HG02798 (cell line): ENCODE measurements around the gene STXBP4.
"Not testable (repeated sequence)": the region's sequence is repeated elsewhere in the genome, so short reads cannot be mapped to it uniquely, and the experiment has no call there.

Experiments used
- ATAC-seq: cut with Tn5 transposase; IDR thresholded peaks from one replicate; pipeline ENCODE4 v1.9.1; 2021; ENCODE audit warnings: mild to moderate bottlenecking; ENCODE audit not compliant: unreplicated experiment, poor library complexity

STXBP4 gene

DNA sequence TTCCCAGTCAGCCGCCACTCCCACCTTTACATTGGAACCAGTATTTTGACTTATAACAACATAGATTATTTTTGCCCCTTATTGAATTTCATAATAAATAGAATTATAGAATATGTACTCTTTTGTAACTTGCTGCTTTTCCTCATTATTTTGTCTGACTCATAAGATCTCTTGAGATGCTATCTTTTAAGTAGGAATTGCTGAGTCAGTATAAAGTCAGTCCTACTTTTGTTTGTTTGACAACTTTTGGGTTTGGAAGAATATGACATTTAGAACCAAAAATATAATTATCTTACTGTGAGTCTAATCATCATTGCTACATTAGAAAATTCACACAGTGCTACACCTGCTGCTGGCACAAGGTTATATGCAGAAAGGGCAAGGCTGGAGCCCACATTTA is 69.7 kb downstream of the STXBP4 start:
- no peak for ATAC-seq

DNA sequence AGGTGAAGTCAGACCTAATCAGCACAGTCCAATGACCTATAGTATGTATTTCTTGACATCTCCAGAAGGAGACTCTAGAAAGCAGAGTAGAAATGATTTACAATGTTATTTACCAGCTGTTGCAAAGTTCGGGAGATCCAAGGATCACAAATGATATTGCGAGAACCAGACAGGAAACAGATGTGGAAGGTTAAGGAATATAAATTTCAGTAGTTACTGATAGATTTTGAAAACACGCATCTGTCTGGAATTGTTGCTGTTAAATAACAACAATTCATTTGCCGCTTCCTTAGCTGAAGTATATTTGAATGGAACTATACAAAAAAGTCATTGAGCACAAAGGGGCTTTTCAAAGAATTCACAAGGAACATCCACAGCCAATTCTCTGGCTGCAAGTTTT is 72.0 kb downstream of the STXBP4 start:
- no peak for ATAC-seq

DNA sequence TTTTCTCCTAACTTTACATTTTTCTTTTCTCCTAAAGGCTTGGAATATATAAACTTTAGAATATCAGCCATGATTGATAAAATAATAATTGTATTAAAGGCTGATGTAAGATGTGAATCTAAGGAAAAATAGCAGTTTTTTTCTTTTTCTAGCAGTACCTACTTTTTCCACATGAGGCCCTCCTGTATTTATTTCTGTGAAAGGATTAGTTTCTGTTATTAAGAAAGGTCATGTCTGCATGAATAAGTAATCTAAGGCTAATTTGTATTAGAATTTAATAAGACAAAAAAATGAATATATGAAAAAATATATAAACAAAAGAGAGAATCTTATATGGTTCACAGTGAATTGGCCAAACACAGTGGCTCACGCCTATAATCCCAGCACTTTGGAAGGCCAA is 85.3 kb downstream of the STXBP4 start:
- ATAC-seq = no peak

DNA sequence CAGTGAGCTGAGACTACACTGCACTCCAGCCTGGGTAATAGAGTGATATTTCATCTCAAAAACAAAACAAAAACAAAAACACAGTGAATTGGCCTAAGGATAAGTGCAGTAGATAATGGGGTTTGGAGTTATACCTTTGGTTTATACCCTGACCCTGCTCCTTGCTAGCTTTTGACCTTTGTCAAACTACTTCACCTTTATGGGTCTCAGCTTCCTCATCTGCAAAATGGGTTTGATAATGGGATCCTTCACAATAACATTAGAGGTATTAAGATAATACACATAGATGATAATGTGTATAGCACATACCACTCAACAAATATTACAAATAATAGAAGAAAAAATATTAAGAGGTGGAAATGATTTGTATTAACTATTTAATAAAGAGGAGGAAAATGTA is 85.9 kb downstream of the STXBP4 start:
- no peak for ATAC-seq

DNA sequence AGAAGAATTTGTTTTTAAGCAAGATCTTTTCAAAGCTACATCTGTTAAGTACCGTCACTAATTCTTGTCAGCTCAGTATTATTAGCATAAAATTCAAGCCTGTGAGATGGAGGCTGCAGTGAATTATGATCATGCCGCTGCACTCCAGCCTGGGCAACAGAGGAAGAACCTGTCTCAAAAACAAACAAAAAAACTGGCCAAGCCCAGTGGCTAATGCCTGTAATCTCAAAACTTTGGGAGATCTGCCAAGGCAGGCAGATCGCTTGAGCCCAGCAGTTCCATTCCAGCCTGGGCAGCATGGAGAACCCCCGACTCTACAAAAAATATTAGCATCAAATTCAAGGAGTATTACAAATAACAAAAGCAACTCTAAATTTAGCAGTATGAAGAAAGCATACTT is 88.0 kb downstream of the STXBP4 start:
- no peak for ATAC-seq

DNA sequence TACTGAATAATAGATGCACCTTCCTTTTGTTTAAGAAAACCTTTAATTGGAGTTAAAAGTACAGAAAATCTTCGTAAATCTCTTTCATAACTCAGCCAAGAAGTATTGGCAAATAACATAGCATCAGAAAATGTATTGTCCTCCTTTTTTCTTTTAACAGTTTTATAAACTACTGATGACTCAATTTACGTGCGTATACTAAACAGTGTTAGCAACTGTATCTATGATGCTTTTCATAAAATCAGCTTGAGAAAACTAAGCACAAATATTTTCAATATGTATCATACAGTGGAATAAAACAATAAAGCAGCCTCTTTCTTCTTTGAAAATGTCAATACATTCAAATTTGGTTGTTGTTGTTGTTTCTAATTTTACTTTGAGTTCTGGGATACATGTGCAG is 88.6 kb downstream of the STXBP4 start:
- no peak for ATAC-seq

DNA sequence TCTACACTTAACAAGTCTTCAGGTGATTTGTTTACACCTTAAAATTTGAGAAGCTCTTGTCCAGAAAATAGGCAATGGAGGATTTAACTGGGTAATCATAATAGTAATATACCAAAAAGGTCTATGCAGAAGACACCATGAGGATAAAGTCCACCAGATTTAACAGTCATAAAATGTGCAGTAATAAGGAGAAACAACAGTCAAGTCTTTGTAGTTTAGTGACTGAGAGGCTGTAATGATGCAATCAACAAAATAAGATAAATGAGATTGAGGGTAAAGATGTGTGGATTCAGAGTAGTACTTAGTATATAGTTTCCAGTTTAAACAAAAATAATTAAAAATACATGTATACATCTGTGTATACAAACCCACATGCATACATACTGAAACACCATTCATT is 91.2 kb downstream of the STXBP4 start:
- no peak for ATAC-seq

DNA sequence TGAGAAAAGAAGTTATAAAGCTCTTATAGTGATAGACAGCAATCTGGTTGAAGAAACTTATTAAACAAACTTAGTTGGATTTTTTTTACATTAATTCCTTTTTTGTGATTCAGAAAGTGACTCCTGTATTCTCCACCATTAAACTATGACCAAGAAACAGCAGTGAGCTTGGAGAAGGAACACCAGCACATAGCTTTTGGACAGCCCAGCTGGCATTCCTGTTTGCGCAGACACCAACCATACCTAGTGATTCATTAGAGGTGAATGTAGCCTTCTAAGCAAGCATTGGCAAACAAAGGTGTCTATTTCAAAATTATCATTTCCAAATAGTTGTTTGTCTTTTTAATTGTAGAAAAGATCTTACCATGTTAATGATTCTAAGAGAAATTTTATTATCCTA is 94.4 kb downstream of the STXBP4 start:
- ATAC-seq = no peak

DNA sequence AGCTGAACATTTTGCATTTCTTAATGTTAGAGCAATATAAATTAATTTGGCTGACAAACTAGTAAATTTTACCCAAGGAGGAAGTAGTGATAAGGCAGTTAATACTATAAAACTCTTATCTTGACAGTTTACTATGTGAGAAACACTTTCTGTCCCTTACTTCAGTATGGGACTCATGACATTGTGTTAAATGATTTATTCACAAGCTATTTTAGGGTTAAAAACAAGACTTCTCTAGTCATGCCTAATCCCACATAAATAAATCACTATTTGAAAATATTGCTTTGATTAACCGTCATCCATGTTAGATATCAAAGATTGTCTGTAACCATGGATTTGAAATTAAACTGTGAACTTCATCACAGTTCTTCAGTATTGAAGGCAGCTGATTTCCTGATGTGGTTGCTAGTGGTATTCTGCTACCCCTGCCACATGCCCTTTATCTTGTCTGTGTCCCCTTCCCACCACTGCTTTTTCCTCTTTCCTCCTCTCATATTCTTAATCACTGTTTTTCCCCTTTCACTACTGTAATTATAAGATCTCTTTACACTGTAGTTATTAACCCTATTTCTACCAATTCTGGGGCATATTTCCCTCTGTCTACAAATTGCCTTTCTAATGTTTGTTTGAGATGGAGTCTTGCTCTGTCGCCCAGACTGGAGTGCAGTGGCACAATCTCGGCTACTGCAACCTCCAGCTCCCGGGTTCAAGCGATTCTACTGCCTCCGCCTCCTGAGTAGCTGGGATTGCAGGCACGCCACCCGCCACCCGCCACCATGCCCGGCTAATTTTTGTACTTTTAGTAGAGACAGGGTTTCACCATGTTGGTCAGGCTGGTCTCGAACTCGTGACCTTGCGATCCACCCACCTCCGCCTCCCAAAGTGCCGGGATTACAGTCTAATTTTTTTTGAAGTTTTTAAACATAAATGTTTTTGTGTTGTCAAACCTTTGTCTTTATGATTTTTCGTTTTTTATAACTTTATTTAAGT is 95.6 kb downstream of the STXBP4 start:
- no peak for ATAC-seq

DNA sequence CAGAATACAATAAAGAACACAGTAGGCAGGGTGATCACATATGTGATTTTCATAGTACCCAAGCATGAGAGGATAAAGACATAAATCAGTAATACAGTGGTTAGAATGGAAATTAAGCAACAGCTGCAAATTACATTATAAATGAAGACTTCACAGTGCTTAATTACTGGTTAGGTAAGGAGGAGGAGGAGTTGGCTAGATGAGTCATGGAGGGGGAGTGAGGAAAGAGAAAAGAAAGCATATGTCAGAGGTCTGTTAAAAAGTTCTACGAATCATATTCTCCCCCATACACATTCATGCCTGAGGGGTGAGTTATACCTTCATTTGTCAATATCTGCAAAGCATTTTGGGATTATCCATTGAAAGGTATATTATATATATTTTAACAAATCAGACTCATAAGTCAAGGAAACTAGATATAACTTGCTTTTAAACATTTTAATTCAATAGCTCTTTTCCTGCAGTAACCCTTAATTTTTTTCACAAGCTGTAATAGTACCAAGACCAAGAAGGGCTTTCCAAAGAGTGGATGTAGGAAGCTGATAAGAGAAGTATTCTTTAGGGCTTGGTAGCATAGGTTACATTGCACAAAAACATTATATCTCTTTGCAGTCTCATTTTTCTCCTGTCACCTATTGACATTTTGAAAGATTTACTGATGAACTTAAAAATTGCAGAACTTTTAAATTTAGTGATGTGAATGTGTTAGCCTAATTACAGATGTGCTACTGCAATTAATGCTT is 99.3 kb downstream of the STXBP4 start:
- ATAC-seq = no peak

DNA sequence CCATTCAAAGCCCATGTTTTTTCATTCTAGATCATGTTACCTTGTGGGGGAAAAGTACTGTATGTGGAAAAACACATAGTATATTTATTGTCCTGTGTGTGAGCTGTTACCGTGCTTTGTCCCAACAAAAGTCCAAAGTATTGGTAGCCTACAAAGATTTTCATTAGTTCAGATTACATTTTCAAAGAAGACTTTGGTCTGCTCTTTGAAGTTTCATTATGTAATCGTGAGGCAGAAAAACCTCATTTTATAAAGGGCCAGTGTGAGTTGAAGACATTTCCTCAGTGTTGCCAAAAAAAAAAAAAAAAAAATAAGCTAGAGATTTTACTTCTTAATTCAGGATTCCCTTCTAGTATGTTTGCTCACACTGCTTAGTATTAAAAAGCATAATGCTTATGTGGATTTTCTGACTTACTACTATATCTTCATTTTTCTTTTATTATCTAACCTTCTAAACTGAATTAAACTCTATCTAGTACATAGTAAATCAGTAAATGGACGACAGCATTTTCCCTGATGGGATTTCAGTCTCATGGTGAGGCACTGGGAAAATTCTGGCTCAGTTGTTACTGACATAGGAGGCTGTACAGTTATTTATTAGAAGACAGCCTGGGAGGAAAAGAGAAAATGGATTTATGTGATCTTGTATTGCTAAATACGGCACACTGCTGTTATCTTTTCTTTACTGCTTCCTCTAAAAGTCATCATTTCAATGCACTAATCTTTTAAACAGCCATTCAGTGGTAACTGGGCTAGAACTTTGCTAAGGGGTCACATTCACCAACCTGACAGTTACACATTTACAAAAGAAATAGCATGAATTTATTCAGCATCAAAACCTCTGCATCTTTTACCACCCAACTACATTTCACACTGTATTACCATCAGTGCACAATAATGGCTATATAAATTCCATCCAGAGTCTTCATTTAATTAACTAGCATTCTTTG is 100.6 kb downstream of the STXBP4 start:
- ATAC-seq = no peak

DNA sequence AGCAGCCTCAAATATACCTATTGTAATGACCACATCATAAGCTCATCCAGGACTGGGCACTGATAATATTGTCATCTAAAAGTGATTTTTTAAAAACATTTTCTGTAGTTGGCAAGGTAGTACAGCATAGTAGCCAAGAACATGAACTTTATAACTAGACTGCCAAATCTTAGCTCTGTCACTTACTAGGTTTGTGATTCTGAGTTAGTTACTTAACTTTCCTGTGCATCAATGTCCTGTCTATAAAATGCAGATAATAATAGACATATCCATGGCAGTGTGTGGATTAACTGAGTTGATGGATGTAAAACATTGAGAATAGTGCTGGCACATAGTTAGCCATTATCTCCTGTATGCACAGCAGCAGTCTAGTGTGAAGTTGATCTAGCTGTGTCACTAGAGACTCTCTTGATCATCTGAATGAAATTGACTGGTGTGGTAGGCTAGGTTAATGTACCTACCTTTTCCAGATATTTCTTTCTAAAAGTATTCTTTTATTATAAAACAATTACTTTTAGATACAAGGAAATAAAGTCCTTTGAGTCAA is 101.5 kb downstream of the STXBP4 start:
- ATAC-seq = no peak

DNA sequence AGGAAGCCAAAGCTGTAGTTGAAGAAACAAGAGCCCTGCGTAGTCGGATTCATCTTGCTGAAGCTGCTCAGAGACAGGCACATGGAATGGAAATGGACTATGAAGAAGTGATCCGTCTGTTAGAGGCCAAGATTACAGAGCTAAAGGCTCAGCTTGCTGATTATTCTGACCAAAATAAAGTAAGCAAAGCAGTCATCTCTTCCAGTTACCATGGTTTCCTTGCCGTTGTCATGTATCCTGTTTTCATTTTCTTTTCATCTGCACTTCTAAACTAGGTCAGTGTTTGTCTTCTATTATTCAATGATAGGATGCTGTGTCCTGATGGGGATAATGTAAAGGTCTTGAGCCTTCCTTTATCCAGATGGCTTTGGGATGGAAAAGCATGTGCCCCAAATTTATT is 104.3 kb downstream of the STXBP4 start:
- ATAC-seq = no peak

DNA sequence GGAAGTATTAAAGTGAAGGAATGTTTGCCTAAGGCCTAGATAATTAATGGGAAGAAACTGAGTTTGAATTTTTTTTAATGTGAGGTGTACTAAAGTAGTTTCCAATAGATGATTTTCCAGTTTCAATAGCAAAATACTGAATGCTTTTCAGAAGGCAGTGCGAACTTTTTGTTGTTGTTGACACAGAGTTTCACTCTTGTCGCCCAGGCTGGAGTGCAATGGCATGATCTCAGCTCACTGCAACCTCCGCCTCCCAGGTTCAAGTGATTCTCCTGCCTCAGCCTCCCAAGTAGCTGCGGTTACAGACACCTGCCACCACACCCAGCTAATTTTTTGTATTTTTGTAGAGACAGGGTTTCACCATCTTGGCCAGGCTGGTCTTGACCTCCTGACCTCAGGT is 104.9 kb downstream of the STXBP4 start:
- not testable (repeated sequence) for ATAC-seq

DNA sequence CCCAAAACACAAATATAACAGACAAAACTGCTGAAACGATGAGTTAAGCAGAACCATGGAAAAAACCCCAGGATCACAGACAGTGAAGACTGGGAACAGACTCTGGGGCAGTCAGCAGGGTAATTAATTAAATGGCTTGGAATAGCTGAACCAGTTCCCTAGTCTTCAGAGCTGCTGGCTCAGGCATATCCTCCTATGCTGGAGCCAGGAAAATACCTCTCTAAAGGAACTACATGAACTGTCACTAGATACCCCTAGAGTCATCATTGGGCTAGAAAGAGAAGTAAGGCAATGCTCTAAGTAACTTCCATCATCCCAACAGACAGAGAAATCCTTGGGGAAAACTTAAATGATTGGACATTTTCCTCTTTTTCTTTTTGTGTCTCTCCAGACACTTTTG is 113.0 kb downstream of the STXBP4 start:
- no peak for ATAC-seq

DNA sequence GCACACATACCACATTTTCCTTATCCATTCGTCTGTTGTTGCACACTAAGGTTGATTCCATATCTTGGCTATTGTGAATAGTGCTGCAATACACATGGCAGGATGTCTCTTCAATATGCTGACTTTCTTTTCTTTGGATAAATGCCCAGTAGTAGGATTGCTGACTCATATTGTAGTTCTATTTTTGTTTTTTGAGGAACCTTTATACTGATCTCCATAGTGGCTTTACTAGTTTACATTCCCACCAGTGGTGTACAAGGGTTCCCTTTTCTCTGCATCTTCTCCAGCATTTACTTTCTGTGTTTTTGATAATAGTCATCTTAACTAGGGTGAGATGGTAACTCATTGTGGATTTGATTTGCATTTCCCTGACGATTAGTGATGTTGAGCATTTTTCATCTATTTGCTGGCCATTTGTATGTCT is 118.1 kb downstream of the STXBP4 start:
- no peak for ATAC-seq

DNA sequence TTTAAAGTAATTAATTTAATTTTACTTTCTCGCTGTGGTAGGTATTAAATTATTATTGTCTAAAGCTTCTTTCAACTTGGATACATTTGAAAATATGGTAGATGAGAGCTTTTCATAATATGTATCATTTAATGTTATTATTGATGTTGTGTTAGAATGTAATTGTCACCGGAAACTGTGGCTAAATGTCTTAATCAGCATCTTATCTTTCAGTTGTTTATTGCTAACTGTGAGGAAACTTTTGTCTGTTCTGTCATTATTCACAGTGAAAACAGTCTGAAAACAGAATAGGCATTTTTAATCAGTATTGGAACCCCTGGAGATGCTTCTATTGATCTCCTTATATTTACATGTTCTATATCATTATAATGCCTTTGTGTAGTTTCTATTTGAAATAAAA is 120.7 kb downstream of the STXBP4 start:
- ATAC-seq = no peak

DNA sequence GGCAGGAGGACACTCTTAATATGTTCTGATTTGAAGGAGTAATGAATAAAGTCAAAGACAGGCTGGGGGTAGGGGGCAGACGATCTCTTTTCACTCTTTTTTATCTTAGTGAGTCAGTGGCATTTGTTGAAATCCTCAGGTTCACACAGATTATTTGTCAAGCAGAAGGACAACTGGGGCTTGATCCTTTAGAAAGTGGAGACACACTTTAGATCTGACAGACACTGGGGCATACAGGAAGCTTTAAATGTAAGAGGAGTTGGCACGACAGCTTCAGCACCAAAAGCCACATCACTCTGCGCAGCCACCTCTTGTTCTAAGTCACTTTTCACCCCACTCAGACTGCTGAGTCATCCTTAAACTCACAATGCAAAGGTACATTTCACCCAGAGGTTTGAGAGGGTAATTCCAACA is 121.5 kb downstream of the STXBP4 start:
- peak; percentile 98 for ATAC-seq

DNA sequence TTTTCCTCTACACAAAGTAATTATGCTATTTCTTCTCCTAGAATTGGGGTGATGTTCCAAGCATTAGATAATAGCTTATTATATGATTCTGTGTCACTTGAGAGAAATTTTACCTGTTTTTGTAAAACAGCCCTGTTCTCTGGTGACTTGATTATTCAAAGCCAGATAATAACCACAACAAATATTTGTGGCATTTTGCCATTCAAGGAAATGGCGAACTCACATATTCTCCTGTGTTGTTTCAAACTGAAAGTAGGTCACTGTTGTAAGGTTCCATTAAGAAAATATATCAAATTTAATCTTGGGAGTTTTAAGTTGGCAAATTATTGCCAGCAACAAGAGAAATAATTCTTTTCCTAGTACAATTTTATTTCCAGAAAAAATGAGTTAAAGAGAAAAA is 124.8 kb downstream of the STXBP4 start:
- ATAC-seq = no peak

DNA sequence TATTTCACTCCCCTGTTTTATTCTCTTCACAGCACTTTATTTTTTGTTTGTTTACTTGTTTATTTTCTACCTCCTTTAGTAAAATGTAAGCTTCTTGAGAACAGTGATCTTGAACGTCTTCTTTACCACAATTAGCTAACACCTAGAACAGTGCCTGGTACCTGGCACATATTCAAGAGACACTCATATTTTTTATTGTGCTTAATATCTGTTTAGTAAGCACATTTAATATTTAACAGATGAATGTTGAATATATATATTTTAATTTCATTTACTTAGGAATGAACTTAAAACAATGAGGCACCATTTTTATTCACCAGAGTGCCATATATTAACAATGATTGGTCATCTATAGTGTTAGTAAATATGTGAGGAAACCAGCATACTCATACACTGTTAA is 130.2 kb downstream of the STXBP4 start:
- ATAC-seq = no peak
